GM18517 (cell line): Measurements from ENCODE around the gene PRPF8.

Source experiments
- ATAC-seq: cut with Tn5 transposase; IDR thresholded peaks from one replicate; pipeline ENCODE4 v1.9.1; 2021; ENCODE audit warnings: mild to moderate bottlenecking, moderate library complexity; ENCODE audit not compliant: unreplicated experiment

PRPF8 gene

DNA sequence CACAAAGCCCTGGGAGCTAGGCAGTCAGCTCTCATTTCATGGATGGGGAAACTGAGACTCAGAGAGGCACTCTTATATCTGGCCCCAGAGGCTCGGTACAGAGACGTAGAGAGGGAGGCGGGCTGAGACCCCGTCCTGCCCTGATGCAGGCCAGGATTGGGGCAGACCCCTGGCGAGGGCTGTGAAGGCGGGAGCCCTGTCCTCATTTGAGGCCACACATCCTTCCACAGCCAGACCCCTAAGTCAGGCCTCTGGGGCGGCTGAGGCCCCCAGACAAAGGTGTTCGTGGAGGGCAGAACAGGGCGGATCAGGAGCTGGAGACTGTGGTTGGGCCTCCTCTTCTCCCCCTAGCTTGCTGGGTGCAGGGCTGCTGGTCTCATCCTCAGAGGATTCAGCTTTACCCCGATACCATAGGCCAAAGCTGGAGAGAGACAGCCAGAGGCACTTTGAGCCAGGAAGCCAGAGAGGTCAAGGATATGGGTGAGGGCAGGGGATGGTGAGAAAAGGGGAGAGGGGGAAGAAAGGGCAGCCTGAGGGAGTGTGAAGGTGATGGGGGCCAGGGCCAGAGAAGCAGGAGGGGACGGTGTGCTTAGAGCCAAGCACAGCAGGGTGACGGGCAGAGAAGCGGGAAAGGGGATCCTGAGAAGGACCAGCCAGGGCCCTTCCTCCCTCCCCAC lies 38.3 kb downstream of the PRPF8 start:
- ATAC-seq = no peak

DNA sequence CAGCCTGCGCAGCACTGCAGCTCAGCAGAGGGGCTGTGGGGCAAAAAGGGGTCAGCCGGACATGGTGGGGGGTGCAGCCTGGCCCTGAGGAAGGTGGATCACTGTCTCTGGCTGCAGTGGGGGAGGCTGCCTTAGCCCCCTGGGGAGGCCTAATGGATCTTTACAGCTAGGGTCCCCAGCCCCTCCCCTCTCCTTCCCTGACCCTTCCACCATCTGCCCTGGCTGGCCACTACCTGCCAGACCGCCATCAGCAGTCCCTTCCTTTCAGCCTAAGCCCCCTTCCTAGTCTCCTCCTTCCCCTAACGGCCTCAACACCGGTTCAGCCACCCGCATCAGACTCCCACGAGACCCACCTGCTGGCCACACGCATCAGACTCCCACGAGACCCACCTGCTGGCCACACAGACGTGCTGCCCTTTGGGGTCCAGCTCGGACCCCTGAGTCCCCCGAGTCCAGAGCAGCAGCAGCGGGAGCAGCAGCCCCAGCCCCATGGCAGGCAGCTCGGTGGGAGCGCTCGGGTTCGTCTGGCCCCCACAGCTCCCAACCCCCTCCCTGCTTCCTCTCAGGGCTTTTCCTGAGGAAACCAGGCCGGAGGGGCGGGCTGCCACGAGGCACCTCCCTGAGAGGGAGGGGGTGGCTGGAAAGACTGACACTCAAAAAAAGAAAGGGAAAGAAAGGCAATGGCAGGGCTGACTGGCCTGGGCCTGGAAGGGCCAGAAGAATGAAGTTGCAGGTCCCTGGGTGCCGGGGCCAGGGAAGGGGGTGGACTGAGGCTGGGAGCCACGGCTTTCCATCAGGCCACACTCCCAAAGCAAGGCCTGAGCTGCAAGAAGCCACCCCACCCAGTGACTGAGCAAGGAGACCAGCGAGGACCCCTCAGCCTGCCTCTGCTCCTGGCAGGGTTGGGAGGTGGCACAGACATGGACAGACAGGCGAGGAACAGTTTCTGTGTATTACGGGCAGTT lies 39.2 kb downstream of the PRPF8 start, which contains the start of gene SCARF1:
Gene SCARF1 (minus strand): TSS at position 526 of the 965 bp plus-strand sequence. CDS start 35 bp downstream, at position 491.
- ATAC-seq = no peak

DNA sequence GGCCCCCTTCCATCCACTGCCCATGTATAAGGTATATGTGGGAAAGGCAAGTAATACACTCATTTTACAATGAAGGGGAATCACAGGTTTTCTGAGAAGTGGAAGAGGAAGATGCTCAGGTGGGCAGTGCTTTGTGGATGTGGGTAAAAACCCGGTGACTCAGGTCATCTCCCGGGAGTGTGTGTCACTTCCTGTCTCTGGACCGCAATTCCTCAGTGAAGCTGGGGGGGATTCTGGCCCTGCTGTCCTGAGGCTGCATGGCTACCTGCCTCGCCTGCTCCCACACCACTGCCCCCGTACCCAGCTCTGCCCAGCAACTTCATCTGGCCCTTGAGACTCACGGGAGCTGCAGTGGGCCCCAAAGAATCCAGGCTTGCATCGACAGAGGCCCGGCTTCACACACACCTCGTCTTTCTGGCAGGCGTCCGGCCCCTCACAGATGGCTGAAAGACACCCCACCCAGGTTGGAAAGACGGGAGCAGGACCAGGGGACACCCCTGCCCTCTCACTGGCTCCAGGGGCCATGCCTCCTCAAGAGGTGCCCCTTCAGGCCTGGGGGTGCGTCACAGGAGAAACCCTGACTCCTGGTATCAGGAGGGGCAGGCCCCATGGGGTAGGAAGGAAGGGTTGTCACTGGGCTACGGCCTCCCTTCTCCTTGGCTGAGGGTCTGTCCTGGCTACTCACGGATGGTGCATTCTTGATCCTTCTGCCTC lies 40.0 kb downstream of the PRPF8 start:
- no peak for ATAC-seq

DNA sequence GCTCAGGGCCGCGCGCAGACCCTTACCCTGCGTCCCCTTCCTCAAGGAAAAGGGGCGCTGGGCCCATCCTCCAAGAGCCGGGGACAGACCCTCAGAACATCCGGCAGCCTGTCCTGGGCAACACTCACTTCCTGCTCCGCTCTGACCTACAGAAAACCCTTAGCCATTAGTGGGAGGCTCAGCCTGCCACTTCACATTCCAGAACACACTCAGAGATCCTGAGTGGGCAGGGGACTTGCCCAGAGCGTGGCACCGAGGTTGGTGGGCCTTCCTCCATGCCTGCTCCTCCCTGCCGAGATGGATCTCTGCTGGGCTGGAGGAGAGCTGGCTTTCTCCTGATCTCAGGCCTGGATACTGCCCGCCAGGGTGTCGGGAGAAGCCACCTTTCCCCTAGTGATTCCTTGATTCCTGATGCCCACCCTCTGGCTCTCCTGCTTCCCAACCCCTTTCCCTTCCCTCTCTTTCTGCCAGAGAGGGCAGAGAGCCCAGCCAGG lies 40.6 kb downstream of the PRPF8 start:
- no peak for ATAC-seq

DNA sequence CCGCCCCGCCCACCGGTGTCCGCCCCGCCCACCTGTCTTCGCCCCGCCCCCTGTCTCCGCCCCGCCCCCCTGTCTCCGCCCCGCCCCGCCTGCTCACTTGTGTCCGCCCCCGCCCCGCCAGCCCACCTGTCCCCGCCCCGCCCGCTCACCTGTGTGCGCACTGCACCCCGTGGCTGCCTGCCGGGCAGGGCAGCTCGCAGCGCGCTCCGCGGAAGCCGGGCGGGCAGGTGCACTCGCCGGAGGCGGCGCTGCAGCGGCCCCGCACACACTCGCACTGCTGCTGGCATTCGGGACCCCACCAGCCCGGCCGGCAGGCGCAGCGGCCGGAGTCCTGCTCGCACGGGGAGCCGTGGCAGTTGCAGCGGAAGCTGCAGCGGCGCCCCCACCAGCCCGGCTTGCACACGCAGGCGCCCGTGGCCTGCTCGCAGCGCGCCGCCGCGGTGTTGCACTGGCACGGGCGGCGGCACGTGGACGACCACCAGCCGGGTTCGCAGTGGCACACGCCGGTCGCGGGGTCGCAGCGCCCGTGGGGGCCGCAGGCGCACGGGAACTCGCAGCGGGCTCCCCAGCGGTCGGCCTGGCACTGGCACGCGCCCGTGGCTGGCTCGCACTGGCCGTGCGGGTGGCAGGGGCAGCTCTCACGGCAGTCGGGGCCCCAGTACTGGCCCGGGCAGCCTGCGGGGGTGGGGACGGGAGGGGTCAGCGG lies 41.2 kb downstream of the PRPF8 start:
- ATAC-seq = no peak

DNA sequence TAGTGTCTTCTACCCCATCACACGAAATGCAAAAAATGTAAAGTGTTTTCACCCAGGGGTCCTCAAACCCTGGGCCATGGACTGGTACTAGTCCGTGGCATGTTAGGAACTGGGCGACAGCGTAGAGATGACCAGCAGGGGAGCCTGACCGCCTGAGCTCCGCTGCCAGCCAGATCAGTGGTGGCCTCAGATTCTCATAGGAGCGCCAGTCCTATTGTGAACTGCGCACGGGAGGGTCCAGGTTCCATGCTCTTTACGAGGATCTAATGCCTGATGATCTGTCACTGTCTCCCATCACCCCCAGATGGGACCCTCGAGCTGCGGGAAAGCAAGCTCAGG lies 43.6 kb downstream of the PRPF8 start:
- ATAC-seq = no peak

DNA sequence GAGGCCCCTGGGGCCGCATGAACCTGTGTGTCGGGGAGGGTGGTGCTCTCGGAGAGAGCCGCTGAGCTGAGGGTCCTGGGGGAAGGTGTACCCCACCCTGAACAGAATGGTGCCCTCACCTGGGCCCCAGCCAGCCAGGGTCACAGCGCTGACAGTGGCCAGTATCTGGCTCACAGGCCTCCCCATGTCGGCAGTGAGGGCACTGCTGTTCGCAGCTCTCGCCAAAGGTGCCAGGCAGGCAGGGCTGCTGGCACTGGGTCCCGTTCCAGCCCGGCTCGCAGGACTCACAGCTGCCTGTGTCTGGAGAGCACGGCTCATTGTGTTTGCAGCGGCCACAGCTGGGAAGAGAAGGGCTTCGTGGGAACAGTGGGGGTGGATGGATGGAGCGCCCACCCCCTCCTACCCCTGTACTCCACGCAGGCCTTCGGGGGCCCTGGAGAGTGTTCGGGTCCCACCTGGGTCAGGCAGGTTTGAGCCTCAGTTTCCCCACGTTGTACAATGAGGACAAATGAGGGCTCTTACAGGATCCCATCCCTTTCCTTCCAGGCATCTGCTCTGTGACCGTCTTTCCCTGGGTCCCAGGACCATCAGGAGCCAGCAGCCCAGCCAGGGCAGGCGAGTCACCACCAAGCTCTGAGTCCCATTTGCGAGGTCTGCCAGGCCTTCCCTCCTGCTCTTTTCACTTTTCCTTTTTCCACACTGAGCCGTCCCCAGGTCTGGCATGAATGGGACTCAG lies 44.2 kb downstream of the PRPF8 start:
- no peak for ATAC-seq

DNA sequence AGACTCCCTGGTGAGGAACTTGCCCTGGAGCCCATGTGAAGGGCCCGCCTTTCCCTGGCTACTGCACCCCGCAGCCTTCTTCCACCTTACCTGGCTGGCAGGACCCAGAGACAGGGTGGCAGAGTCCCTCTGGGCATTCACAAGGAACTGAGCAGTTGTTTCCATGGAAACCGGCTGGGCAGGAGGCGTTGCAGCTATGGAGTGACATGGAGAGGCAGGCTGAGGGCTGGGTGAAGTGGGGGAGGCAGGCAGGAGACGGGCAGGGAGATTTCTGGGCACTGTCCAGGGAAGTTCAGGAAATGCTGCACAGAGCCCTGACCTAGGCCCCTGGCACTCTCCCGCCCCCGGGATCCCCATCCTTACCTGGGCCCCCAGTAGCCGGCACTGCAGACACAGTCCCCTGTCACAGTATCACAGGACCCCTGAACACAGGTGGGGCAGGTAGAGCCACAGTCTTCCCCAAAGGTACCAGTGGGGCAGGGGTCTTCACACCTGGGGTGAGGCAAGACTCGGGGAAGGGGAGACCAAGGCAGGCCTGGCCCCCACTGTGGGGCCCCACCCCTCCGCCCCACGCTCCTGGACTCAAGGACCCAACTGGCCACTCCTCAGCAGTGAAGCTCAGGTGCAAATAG lies 45.0 kb downstream of the PRPF8 start:
- no peak for ATAC-seq

DNA sequence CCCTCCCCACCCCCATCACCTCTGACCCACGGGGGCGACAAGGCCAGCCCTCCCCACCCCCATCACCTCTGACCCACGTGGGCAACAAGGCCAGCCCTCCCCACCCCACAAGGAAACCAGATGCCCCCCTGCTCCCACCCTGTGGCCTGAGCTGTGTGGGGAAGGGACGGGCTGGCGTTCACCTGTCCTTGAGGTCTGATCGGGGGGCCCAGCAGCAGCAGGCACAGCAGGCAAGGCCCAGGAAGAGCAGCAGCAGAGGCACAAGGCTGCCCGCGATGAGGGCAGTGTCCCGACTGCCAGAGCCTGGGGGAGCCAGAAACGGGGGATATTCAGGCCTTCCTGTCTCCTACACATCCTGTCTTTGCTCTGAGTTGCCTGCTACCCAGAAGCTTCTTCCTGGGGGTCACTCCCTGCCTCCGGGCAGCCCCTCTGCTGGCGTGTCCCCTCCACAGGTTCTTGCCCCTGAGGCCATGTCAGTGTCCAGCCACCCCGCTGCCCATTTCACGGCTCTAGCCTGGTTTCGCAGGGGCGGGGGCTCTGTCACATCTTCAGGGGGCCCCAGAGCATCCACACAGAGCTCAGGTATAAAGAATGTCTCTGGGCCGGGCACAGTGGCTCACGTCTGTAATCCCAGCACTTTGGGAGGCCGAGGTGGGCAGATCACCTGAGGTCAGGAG lies 45.9 kb downstream of the PRPF8 start:
- ATAC-seq = no peak

DNA sequence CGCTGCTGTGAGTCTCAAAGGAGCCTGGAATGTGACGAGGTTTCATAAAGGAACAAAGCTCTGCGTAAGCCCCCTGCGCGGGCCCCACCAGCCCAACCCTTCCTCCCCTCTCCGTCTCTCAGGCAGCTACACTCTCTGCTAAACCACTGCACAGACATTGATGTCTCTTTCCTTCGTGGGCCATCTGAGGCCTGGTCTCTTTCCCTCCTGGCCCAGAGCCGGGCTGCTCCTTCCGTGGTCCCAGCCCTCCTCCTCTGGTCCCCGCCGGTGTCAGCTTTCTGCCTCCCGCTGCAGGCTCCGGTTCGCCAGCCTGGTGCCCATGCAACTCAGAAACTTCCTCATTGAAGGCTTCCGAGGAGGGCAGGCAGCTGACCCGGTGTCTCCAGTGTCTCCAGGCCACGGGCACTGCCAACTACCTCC lies 46.5 kb downstream of the PRPF8 start:
- ATAC-seq = no peak

DNA sequence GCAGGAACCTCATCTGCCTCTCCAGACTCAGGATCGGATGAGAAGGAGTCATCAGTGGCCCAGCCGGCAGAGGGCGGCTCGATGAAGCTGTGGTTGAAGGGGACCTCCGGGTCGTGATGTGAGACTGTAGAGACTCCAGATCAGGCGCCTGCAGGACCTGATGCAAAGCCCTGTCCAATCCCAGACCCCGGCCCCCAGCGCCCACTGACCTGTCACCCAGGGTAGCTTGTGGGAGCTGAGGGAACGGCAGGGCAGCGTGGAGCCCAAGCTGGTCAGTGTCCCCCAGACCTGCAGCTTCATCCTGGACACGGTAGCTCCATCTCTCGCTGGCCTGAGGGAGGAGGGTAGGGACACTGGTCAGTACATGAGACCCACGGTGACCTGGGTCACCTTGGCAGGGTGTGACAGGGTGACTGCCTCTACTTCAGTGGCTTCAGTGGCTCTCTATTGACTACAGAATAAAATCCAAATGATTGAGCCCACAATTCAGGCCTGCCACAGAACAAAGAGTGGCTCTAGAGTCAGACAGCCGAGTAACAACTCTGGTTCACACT lies 47.9 kb downstream of the PRPF8 start:
- ATAC-seq = no peak

DNA sequence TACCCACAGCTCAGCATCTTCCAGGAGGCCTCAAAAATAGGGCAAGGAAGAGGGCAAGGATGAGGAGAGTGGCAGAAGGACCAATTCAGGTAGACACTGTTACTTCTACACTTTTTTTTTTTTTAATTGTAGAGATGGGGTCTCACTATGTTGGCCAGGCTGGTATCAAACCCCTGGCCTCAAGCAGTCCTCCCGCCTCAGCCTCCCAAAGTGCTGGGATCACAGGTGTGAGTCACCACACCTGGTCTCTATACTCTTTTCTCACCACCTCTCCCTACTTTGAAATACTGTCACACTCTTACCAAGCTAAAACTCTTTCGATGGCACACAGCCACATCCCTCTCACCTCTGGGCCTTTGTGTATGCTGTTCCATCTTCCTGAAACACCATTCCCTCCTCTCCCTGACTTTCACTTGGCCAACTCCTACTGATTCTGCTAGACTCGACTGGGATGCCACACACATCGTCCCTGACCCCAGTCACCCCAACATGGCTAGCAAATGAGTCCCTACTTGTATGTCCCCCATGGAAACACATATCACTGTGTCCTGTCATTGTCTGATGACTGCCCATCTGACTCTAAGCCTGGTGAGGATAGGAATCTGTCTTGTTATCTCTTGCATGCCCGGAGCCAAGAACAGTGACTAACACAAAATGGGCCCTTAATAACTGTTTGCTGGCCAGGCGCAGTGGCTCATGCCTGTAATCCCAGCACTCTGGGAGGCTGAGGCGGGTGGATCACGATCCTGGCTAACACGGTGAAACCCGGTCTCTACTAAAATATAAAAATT lies 48.8 kb downstream of the PRPF8 start:
- ATAC-seq = no peak

DNA sequence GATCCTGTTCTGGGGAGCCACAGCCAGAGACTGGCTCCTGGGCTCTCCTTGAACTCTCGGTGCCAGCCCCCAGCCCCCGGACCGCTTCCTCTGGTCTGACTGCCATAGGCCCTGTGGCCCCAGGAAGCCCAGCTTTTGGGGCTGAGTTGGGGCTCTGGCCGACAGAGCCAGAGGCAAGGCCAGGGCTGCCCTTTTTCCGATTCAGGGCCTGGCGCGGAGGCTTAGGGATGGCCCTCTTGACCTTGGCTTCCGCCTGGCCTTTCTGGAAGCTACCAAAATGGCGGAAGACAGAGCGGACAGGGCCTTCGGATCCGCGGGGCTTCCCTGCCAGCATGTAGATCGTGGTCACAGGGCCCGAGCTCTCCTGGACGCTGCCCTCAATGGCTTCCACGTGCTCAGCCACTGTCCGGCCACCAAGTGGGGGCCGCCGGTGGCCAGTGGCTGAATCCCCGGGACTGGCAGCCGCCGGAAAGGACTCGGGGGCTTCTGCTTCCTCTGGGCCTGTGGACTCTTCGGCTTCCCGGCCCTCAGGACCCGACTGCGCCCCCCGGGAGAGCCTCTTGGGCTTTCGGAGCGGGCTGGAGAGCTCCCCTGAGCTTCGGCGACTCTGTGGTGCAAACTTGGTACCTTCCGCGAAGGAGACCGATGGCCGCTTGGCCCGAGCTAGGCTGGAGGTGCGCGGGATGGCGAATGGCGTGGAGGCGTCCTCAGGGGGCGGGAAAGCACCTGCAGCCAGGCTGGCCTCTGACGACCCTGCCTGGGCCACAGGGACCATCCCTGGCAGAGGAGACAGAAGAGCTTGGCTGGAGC lies 49.6 kb downstream of the PRPF8 start:
- no peak for ATAC-seq

DNA sequence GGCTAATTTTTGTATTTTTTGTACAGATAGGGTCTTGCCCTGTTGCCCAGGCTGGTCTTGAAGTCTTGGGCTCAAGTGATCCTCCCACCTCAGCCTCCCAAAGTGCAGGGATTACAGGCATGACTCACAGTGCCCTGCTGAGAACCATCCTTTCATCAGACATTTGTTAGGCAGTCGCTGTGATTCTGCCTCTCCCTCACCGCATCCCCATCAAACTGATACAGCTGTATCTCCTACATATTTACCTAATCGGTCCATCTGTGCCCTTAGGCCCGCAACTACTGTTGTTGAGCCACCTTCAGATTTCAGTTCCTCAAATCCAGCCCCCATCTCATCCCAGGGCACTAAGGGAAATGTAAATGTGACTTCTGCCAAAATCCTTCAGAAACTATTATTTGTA lies 54.0 kb downstream of the PRPF8 start:
- ATAC-seq = no peak

DNA sequence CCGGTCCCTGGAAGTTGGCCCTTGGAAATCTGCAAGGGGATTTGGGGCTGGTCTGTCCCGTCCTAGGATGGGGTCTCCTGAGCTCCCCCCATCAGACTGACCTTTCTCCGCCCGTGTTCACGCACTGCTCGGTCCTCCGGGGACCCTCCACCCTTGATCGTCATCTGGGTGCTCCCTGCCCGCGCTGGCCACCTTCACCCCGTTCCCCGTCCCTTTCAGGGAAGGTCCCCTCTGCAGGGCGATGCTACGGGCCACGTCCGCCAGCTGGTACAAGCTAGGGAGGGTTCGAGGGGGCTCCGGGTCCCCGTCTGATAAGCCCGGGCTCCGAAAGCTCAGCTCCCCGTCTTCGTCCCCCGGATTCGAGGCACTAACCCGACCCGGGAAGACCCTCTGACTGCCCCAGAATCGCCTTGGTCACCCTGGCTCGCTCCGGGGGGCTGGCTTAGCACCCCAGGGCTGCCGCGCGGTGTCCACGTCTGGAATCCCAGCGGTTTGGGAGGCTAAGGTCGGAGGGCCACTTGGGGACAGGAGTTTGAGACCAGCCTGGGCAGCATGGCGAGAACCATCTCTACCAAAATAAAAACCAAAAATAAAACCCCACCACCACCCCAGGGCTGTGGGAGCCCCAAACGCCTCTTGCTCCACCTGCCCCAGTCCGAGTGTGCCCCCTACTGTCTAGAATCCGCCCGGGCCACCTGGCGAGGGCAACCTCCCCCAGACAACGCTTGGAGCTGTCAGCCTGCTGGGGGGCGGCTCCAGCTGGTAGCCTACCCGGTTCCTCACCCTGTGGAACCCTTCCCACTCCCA lies 55.0 kb downstream of the PRPF8 start:
- ATAC-seq = no peak

DNA sequence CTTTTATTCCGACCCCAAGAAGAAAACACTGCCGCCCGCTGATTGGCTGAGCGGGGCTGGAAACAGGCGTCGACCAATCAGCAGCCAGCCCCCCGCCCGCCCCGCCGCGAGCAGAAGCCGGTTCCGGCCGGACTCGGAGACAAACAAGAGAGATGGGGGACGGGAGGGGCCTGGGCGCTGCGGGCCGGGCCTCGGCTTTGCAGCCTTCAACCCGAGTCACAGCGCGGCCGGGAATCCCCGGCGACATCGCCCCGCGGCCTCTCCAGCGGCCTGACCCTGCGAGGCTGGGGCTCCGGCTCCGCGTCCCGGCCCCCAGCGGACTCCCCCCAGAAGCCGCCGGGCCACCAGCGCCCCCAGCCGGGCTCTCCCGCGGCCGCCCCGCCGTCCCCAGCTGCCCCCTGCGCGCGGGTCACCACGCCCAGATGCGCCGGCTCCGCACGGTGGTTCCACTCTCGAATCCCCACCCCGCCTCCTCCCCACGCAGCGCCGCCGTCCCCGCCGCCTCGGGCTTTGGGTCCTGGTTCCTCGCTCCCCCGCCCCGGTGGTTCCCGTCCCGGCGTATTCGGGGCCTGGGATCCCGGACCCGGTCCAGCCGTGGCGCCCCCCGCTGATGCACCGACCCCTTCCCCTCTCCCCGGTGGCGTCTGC lies 55.7 kb downstream of the PRPF8 start:
- peak; percentile 53 for ATAC-seq
